HG02970 (cell line): Measurements from ENCODE around the gene UBE2E2.

Experiments
- ATAC-seq: cut with Tn5 transposase; IDR thresholded peaks from one replicate; pipeline ENCODE4 v1.9.1; 2021; ENCODE audit warnings: mild to moderate bottlenecking, moderate library complexity, moderate number of reproducible peaks; ENCODE audit not compliant: unreplicated experiment, low FRiP score

Gene UBE2E2

DNA sequence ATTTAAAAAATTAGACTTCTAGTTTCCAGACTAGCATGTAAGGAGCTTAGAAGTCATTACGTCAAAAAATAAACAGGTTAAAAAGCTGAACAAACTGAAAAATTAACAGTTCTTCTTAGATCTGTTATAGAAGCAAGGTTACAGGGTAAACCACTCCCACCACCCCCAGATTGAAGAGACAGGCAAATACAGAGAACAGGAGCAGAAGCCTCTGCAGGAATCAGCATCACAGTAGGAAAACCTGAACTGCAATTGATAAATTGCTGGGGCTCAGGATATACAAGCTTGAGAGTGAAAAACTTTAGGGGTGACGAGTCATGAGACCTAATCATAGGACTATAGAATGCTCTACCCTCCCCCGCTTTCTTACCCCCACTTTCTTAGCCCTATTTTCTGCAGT lies 222.3 kb downstream of the UBE2E2 start:
- no peak for ATAC-seq

DNA sequence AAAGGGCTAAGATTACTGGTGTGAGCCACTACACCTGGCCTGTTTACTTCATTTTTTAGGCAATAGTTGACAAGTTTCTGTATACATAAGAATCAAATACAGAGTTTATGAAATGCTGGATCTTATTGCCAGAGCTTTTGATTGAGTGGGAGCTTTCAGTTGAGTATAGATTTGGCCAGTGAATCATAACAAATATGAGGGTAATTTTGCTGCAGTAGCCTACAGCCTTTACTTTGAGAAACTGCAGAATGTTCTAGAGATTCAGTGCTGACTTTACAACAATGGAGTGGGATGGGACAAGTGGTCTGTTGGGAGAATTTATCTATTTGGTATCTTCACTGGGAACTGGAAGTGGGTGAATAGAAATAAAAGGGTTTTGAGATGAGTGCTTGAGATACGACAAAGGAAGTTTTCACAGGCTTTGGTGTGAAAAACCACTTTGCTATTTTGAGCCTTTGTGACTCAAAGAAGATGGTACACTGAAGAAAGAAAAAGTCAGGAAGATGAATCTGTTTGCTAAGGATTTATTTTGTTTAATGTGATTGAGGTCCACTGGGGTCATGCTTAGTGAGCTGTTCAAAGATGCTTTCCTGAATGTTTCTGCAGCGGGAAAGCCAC lies 227.8 kb downstream of the UBE2E2 start:
- ATAC-seq = no peak

DNA sequence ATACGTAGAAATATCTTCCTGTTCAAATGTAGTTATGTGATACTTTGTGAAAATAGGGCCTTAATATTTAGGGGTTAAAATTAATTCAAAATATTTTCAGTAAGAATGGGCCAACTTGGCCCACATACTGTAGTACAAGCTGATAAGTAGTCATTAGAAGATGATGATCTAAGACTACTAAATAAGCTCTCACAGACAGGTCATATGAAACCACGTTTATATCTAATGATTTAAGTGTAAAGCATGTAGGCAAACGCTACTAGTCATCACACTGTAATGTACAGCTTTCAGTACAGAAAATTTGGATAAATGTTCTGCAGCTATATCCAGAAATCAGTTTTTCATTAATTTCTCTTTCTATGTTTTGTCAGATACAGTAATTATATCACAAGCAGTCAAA lies 228.6 kb downstream of the UBE2E2 start:
- ATAC-seq = no peak

DNA sequence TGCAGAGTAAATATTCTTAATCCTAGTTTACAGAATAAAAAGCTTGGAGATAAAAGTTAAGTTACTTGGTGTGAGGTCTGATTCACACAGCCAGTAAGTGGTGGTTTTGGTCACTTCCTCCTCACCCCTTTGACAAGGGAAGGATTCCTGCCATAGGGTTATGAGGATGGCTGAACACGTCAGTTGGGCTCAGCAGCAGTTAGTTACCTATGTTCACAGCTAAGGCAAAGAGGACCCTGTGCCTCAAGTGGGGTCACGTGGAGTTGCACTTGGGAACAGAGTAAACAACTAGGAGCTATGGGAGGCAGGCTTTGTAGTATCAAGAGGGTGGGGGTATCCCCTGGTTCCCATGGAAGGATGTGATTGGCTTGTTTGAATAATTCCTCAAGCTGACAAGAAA lies 232.2 kb downstream of the UBE2E2 start:
- ATAC-seq = no peak

DNA sequence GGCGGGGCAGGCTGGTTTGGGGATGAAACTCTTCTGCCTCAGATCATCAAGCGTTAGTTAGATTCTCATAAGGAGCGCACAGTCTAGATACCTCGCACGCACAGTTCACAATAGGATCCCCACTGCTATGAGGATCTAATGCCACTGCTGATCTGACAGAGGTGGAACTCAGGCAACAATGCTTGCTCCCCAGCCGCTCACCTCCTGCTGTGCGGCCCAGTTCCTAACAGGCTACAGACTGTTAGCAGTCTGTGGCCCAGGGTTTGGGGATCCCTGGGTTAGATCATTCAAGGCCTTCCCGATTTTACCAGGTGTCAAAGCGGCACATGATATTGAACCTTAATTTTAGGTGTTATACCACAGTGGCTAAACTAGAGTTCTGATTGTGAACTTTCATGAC lies 232.8 kb downstream of the UBE2E2 start:
- ATAC-seq = no peak

DNA sequence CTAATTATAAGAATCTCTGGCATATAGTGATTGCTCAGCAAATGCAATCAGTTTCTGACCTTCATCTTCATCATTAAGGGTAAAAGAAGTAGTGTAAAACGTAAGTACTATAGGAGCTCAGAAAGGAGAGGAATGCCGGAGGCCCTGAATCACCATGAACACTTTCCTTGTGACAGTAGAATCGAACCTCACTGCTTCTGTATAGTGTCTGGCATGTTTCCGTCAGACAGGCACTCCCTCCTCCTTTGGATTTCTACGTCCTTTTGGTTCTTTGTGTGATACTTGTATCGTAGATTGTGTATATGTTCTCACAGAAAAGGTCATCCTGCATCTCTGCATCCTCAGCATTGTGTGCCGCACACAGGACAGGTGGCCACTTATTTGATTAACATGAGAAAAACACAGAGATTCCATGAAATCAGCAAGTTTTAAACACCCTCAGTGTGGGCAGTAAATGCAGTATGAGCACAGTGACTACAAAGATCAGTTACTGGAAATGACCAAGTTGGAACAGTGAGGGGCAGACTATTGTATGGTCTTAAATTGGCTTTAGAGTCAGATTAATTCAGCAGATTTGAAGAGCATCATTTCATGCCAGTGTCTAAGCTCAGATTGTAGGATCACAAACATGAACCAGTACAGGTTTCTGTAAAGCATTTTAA lies 234.5 kb downstream of the UBE2E2 start:
- no peak for ATAC-seq

DNA sequence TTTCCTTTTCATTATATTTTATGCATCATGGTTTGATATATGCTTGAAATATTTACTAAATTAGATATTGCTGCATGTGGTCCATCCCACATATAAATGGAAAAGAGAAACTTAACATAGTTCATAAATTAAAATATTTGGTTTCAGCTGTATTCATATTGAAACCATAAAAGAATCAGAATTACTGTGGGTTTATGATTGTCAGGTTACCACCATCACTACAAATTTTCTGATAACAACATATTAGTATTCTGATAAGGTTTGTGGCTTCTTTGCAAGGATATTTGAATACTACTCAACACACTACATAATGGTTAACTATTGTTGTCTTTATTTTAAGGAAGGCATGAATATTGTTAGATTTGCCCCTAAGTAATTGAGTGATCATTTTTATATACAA lies 235.5 kb downstream of the UBE2E2 start:
- ATAC-seq = no peak

DNA sequence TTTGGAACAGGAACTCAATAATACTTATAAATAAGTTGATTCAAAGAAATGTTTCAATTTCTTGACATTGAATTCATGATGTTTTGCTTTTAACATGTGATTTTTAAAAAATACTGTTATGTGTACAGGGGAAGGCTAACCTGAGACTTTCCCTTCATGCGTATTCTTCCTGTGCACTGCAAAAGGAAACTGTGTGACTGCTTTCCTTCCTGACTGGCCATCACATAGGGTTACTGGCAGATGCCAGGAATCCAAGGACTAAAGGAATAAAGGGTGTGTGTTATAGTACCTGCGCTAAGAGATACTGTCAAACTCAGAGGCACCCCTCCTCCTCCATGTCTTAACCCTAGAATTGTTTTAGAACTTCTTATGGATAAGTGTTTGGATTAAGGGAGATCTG lies 236.0 kb downstream of the UBE2E2 start:
- ATAC-seq = no peak

DNA sequence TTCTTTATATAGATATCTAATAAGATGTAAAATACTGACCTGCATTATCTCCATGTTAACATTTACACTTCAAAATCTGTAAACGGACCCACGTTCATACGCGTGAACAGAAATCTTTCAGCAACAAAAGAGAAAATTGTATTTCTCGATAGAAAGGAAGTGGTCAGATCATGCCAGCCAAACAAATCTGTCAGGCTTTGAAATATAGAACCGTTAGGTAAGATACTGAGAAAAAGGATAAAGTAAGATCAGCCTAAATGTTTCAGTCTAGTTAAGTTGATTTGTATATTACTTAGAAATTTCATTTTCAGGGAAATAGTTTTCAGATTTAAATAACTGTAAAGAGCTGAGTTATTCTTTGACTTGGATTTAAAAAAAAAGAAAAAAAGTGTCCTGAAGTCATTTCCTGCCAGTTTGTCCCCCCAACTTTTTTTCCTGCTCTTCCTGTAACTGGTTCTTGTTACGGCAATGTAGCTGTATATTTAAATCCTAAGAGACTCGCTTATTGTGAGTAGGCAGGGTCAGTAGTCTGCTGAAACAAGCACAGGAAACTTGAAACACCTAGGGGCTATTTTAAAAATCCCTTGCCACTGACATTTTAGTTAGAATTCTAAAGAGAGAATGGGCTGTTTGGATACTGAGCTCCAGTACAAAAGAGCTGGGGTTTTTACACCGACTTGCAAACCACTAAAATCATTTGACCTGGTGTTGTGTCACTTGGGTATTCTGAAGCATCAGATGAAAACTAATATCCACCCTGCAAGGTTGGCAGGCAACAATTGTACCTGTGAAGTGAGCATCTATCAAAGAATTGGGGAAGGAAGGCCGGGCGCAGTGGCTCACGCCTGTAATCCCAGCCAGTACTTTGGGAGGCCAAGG lies 237.5 kb downstream of the UBE2E2 start:
- no peak for ATAC-seq

DNA sequence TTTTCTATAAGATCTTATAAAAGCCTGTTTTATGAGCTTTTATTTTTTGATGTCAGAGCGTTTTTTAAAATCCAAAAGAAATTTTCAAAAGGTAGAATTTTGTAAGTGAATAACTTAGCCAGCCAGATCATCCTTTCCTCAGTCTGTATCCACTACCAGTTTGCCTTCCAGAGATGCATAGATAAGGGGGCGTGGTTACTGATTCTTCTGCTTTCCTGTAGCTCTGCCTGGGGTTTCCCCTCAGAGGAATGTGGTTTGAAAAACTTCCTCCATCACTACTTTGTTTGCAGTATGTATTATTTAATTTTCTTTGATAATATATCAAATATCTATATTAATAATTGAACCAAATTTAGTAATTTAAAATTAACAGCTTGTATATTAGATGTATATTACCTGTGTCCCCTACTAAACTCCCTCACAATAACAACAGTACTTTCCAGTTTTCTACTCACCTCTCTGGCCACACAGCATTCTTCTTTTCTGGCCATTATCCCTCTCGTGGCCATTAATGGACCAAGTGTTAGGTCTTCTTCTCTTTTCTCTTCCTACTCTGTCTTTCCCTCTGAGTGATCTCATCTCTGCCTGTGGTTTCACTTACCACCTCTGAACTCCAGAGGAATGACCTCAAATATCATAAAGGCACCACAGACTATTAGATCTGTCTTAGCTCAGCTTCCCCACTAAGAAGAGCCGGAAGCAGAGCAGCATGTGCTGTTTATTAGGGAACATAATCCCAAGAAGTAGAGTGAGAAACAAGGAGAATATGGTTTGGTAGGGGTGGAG lies 239.7 kb downstream of the UBE2E2 start:
- ATAC-seq = no peak

DNA sequence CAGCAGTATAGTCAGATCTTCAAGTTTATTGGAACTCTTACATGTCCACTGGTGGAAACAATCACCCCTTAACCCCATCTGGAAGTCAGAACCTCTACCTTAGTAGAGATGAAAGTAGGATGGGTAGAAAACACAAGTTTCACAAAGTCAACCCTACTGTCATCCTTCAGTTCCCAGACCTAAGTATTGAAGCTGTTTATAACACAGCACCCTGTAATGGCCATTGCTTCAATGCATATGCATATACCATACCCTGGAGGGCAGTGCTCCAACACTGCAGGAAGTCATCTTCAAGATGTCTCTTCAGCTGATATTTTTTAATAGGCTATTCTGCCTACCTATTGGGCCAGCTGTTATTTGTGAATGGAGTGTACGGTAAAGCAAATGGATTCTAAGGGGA lies 241.3 kb downstream of the UBE2E2 start:
- no peak for ATAC-seq

DNA sequence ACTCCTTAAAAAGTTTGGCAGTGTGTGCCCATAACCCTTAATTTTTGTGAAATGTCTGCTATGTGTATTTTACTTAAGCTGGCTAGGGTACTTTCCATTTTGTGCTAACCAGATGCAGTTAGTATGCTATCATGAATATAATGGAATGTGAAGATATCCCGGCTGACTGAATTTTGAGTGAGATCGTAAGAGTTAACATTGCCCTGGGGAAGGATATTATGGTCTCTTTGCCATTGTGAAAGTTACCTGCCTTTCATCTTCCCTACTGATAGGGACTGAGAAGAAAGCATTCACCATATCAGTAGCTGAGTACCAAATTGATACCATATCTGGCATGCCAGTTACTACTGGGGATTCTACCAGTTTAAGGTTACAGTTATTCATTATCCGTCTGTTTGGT lies 243.2 kb downstream of the UBE2E2 start:
- ATAC-seq = no peak

DNA sequence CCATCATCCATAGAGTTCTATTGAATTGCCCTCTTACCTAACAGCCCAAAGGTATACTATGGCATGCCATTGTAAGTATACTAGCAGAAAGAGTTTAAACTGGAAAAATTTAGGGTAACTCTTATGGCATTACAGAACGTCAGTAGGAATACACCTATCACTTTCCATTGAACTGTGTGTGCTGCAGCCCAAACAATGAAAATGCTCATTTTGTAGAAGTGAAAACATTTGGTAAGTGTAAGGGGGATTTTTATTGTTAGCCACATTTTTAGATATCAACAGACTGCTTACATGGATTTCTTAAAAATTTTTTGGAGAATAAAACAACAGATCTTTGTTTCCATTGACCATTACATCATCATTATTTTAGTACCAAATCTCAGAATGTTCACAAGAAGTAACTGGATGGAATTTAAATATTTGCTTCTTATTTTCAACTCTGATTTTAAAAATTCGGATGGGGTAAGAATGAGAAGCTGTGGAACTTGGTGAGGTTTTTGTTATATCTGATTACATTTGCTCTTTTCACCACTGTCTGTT lies 245.9 kb downstream of the UBE2E2 start:
- no peak for ATAC-seq

DNA sequence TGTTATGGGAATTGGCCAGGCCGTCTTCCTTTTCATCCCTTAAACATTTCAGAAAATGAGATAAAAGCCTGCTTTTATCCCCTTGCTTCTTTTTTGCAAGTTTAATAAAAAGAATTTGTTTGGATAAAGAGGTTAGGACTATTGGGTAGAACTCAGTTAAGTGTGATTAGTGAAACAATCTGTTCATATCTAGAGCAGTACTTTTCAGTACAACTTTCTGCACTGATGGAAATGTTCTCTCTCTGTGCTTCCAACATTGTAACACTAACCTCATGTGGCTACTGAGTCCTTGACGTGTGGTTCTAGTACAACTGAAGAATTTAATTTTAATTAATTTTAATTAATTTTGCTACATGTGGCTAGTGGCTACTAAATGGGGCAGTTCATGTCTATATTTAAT lies 246.9 kb downstream of the UBE2E2 start:
- no peak for ATAC-seq

DNA sequence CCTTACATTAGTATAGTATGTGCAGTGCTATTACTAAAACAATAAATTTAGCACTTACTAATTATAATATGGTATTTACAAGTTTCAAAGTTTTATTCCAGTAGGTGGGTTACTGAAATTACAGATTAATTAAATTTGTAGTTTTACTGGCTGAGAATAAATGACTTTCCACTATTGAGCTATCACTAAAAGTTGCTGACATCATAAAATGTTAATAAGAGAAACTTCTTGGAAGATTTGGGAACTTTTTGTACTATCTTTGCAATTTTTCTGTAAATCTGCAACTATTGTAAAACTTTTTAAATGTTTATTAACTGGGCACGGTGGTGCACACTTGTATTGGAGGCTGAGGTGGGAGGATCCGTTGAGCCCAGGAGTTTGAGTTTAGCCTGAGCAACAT lies 247.7 kb downstream of the UBE2E2 start:
- no peak for ATAC-seq

DNA sequence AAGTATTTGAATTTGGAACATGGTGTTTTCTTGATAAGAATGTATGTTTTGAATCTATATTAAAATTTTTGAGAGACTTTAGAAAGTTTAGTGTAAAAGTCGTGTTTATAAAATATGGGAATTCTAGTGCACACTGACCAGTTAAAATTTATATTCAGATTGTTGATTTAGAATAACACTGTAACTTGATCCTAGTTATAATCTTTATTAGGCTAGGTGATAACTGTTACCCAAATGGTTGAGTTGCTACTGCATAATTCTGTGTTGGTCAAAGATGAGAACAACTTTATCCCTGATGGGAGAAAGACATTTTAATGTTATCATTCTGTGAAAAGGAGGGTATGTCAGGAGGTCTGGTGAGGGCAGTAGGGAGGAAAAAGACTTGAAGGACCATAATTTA lies 249.3 kb downstream of the UBE2E2 start:
- no peak for ATAC-seq

DNA sequence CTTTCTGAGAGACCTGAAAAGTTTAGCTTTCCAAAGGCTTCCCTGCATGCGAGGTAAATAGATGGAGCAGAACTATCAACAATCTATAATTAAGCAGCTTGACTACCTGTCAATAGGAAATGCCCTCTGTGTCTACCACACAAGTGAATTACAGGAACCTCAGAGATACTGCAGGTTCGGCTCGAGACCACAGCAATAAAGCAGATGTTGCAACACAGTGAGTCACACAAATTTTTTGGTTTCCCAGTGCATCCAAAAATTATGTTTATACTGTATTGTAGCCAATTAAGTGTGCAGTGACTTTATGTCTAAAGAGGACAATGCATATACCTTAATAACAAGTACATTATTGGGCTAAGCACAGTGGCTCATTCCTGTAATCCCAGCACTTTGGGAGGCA lies 252.0 kb downstream of the UBE2E2 start:
- no peak for ATAC-seq

DNA sequence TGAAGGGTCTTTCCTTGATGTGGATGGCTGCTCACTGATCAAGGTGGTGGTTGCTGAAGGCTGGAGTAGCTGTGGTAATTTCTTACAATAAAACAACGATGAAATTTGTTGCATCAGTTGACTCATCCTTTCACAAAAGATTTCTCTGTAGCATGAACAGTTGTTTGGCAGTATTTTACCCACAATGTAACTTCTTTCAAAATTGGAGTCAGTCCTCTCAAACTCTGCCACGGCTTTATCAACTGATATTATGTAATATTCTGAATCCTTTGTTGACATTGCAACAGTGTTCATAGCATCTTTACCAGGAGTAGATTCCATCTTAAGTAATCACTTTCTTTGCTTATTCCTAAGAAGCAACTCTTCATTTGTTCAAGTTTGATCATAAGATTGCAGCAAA lies 252.6 kb downstream of the UBE2E2 start:
- ATAC-seq = no peak

DNA sequence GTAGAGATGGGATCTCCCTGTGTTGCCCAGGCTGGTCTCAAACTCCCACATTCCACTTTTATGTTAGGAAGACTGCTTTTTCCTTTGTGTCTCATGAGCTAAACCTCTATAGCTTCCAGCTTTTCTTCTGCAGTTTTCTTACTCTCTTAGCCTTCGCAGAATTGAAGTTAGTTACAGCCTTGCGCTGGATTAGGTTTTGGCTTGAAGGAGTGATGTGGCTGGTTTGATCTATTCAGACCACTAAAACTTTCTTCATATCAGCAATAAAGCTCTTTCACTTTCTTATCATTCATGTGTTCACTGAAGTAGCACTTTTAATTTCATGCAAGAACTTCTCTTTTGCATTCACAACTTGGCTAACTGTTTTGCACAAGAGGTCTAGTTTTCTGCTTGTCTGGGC lies 254.6 kb downstream of the UBE2E2 start:
- no peak for ATAC-seq

DNA sequence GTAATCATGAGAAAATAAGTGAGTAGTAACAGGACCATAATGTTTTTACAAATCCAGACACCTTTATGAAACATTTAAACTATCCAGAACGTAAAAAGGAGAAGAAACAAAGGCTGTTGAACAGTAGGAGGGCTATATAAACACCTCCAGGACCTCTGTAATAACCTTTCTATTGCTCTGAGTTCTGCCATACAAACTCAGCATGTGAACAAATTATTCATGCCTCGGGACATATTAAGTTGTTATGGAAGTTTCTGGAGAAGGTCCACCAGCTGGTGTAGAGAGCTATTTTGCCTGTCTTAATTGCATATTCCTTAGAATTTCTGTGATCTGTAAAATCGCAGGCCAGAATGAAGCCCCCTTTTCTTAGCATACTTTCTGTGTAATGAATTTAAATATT lies 256.3 kb downstream of the UBE2E2 start:
- ATAC-seq = no peak
